GM21619 (cell line): ENCODE measurements around the gene AFF4.

ENCODE experiments used
- ATAC-seq: cut with Tn5 transposase; IDR thresholded peaks from one replicate; pipeline ENCODE4 v1.9.1; 2021; ENCODE audit not compliant: unreplicated experiment

AFF4 gene

DNA sequence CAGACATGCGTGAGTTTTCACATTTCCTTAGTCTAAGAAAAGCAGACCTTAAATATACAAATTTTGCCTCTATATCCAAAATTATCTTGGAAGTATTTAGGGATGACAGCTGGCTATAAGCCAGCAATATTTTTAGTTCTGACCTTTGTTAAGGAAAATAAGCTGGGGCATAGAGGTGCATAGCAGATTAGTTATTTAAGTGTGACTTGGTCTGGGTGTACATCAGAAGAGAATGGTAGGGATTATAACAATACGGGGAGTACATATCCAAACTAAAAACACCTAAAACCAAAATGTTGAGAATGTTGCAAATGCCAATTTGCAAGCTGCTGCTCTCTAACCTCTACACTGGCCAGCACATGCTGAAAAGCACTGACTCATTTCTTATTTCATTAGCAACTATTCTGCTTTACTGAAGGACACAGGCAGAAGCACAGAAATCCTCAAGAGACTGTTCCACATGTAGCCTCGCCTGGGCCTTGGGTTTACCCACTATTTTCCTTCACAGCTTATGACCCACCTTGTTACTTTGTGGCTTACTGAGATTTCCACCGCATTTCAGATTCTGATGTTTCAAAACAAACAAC lies 67.6 kb downstream of the AFF4 start:
- ATAC-seq, result no peak

DNA sequence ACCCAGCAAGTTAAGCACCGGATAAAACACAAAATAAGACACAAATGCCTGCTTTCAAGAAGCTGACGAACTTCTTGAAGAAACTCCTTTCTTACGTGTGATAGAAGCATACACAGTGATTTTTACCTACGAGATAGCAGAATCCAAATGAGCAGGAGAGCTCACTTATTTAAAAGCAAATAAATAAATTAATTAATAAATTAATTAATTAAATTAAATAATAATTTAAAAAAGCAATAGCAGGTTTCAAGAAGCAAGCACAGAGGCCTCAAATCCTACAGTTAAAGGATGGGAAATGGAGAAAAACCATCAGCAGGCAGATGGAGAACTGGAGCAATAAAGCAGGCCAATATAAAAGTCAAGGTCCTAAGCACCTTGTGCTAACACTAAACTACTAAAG lies 72.6 kb downstream of the AFF4 start:
- no peak for ATAC-seq

GRCh38 chr5:132889501-132889900 lies 73.9 kb downstream of the AFF4 start:
- no peak for ATAC-seq

- no peak for ATAC-seq
These were observed 76.2 kb downstream of the AFF4 start for GRCh38 chr5:132887283-132887682.

DNA sequence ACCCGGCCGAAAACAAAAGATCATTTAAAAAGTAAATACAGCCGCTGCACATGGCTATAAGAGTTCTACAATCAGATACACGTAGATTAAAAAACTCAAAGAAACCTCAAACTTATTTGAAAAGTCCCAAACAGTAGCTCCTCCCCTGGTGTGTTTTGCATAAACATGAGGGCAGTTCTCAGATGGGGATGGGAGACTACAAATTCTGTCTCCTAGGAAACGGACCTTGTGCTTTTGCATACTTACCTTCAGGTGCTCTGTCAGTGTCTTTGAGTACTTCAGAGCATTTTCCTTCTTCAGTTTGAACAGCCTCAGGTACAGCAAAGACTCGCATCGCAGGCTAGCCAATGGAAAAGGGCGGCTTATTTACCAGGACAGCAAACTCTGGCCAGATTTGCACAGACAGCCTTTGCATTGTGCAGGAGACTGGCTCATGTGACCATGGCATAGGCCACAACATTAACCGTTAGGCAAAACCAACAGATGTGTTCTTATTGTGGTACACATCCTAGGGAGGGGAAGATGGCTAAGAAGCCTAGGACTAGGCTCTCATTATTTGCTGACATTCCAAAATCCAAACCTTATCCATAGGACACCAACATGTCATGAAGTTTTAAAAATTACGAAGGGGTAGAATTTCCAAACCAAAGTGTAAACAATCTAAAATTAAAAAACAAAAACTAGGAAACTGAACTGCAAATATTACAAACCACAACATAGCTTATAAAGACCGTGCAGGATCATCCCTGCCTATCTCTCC lies 77.2 kb downstream of the AFF4 start:
- ATAC-seq, result no peak

GRCh38 chr5:132884548-132884947 lies 78.9 kb downstream of the AFF4 start:
- no peak for ATAC-seq

DNA sequence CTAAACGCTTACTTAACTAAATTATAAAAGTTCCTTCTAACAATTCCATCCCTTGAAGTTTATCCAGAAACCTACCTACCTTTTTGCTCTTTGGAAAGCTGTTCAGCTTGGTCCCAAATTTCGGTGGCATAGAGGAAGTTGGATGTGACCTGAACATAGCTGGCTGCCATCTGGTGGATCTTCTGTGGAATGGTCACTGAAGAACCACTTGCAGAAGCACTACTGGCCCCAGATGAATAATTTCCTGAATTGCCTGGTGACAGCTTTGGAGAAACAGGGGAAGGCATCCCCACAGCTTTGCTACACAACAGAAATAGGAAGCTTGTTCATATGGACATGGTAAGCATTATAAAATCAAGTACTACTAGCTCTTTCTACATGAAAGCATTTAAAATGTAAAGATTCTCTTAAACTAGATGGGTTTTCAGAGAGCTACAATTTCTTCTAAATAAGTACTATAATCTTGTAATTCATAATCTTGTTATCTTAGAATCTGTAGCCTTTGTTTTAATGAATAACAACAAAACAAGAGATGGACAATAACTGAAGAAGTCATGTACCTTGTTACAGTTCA lies 80.1 kb downstream of the AFF4 start:
- no peak for ATAC-seq

DNA sequence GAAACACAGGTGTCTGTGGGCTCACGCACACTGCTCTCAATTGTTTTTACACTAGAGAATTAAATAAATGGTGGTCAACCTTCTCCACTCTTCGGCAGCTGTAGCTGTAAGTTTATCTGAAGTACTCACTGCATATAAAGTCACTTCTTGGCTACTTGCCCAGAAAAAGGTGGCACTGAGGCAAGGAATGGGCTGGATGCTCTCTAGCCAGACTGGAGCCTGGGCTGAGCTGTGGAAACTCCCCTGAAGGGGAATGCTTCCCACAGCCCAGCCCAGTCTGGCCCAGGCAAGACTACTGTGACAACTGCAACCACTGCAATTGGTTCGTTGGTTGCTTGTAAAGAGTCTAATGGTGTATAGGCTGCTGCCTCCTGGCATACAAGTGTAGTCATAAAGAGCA lies 85.5 kb downstream of the AFF4 start:
- no peak for ATAC-seq

GRCh38 chr5:132877466-132877865 lies 86.0 kb downstream of the AFF4 start:
- no peak for ATAC-seq

DNA sequence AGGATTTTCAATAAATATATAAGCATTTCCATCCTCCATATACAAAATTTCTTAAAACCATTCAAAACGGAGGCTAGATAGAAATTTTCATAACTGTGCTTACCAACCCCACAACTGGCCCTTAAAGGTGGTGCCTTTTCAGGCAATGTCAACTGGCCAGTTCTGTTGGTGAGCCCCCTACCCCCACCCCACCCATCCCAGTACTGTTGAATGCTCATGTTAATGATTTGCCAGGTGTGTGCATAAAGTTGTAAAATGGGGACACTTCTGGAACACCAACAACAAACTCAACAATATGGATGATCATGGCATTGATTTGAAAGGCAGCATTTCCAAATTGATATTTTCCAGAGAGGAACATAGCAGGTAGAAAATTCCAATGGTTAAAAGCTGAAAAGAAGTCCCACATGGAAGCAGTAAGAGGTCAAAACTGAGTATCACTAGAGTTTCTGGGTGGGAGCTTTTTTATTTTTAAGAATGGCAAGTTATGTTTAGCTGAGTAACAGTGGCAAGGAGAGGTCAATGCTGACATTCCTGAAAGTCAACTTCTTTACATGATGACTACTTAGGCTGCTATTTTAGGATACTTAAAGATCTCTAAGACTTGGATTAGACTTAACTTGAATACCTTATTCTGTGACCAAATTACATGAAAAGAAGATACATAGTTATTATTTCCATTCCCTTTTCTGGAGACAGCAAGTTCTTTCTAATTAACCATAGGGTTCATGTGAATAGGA lies 87.2 kb downstream of the AFF4 start:
- no peak for ATAC-seq

DNA sequence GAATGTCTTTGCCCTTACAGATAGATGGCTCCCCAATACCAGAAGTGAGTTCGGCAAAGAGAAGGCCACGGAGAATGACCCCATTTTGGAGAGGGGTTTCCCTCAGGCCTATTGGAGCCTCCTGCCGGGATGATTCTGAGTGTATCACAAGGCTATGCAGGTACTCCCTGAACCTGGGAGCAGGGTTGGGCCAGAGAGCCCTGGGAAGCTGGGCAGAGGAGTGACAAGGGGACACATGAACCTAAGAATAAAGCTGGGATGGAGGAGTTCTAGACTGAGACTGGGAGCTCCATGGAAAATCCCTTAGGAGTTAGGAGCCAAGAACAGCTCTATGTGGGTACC lies 89.5 kb downstream of the AFF4 start:
- ATAC-seq, result no peak

- no peak for ATAC-seq
These were observed 90.1 kb downstream of the AFF4 start, which contains the start of gene LEAP2 for GRCh38 chr5:132873119-132873929. LEAP2 (plus strand) TSS chr5:132873668; CDS start chr5:132873695, 27 bp downstream.

- ATAC-seq, result no peak
These were observed 90.7 kb downstream of the AFF4 start for GRCh38 chr5:132872788-132873118.

DNA sequence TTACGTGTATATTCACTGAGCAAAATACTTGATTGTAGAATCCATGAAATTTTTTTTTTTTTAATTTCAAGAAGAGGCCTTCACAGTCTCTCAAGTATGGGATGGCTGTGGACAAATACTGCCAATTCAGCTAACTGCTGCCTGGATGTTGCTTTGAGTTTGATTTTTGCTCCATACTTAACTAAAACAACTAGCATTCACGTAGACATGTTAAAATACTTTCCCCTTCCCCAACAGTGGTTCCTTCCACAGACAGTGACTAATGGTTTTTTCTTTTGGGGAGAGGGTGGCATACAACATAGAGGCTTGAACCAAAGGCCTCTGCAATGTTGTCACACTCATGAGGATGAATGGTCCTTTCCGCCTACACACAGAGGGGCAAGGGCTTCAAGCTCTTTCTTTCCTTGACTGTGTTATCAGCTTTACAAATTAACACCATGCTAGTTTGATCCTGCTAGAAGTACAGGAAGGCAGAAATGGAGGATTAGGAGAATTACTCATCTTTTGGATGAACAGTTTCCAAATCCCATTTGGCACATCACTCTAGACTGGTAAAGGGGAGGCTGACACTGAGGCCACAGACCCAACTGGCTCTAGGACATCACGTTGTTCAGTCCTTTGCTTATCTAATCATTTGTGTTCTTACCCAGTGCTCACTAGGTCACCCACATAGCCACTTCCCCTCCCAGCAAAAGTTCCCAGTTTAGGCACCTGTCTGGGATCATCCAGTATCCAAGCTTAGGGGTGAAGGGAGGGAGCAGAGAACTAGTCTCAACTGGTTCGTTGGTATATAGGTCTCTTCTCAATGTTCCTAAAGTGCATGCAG lies 91.8 kb downstream of the AFF4 start:
- ATAC-seq, result no peak

GRCh38 chr5:132870801-132871200 lies 92.6 kb downstream of the AFF4 start:
- ATAC-seq, result no peak

- no peak for ATAC-seq
These were observed 94.7 kb downstream of the AFF4 start for GRCh38 chr5:132868754-132869153.

- peak; percentile 17 for ATAC-seq
These were observed 96.4 kb downstream of the AFF4 start for GRCh38 chr5:132867046-132867451.

GRCh38 chr5:132866342-132867045 lies 96.9 kb downstream of the AFF4 start, which contains the start of the genes GDF9 and UQCRQ:
GDF9 (minus strand) TSS chr5:132866469; CDS start chr5:132864533, 1,936 bp downstream.
UQCRQ (plus strand) TSS chr5:132866642; CDS start chr5:132866882, 240 bp downstream.
- ATAC-seq, result peak; percentile 98

- peak; percentile 28 for ATAC-seq
These were observed 97.6 kb downstream of the AFF4 start for GRCh38 chr5:132865668-132866341.
